DOHH2 (cell line): Measurements from ENCODE around the gene MAP1B.

Experiments
- H3F3A ChIP-seq: fragments of 200-600 bp; sonication (generic), shearing (Covaris generic); 2 replicates; pipeline ENCODE4 v1.6.0; 2016; ENCODE audit warnings: antibody characterized with exemption, mild to moderate bottlenecking; ENCODE audit not compliant: control insufficient read depth, insufficient read depth
- H3K27ac ChIP-seq: fragments of 200-600 bp; sonication (generic); 2 replicates; pipeline ENCODE4 v1.5.1; 2014; ENCODE audit warnings: low read depth, mild to moderate bottlenecking, low read length, moderate library complexity
- H3K27me3 ChIP-seq: fragments of 200-600 bp; sonication (generic); 2 replicates; pipeline ENCODE4 v1.6.1; 2014; ENCODE audit warnings: mild to moderate bottlenecking, low read length, mixed read lengths; ENCODE audit not compliant: control insufficient read depth
- H3K36me3 ChIP-seq: fragments of 200-600 bp; sonication (generic); 2 replicates; pipeline ENCODE4 v1.6.1; 2014; ENCODE audit warnings: mild to moderate bottlenecking, low read length, moderate library complexity, mixed read lengths; ENCODE audit not compliant: control insufficient read depth
- H3K4me1 ChIP-seq: fragments of 200-600 bp; sonication (generic); 2 replicates; pipeline ENCODE4 v1.6.1; 2014; ENCODE audit warnings: mild to moderate bottlenecking, low read length, mixed read lengths; ENCODE audit not compliant: control insufficient read depth
- H3K4me2 ChIP-seq: fragments of 200-600 bp; sonication (generic); 2 replicates; pipeline ENCODE4 v1.6.0; 2014; ENCODE audit warnings: mild to moderate bottlenecking, low read length, moderate library complexity
- H3K4me3 ChIP-seq: fragments of 200-600 bp; sonication (generic); 2 replicates; pipeline ENCODE4 v1.5.1; 2014; ENCODE audit warnings: mild to moderate bottlenecking, low read length, mixed read lengths
- H3K79me2 ChIP-seq: fragments of 200-600 bp; sonication (generic); 2 replicates; pipeline ENCODE4 v1.6.1; 2014; ENCODE audit warnings: mild to moderate bottlenecking, low read length, mixed read lengths; ENCODE audit not compliant: control insufficient read depth
- H3K9me2 ChIP-seq: fragments of 200-600 bp; sonication (generic); replicated peaks from 2 replicates; pipeline ENCODE4 v1.6.1; 2014; ENCODE audit warnings: mild to moderate bottlenecking, low read length, mixed read lengths; ENCODE audit not compliant: control insufficient read depth
- H3K9me3 ChIP-seq: fragments of 200-600 bp; sonication (generic); 2 replicates; pipeline ENCODE4 v1.6.1; 2014; ENCODE audit warnings: antibody characterized with exemption, low read length, mixed read lengths; ENCODE audit not compliant: control insufficient read depth, insufficient read depth
- H4K20me1 ChIP-seq: fragments of 200-600 bp; sonication (generic); 2 replicates; pipeline ENCODE4 v1.6.0; 2014; ENCODE audit warnings: low read depth, mild to moderate bottlenecking, antibody characterized with exemption, low read length, moderate library complexity; ENCODE audit not compliant: control insufficient read depth, insufficient read depth
- CTCF ChIP-seq: fragments of 200-600 bp; sonication (generic); IDR thresholded peaks from one replicate; pipeline ENCODE4 v1.5.1; 2014; ENCODE audit warnings: antibody characterized with exemption, mild to moderate bottlenecking, low read depth, low read length; ENCODE audit not compliant: poor library complexity, severe bottlenecking
- EZH2phosphoT487 ChIP-seq: fragments of 200-600 bp; sonication (generic); IDR thresholded peaks from 2 replicates; pipeline ENCODE4 v1.6.1; 2017; ENCODE audit warnings: borderline replicate concordance, mild to moderate bottlenecking, antibody characterized with exemption, low read length, moderate library complexity, mixed read lengths

The MAP1B gene

GRCh38 chr5:72161951-72162350 is 54.7 kb downstream of the MAP1B start:
- Histone ChIP-seq H3K79me2 (no peaks in the 10 kb centered on the region), H3K27me3 (peaks cover 8% of the 10 kb centered on the region; the same call in 1 of the 2 replicates), H3F3A (no peaks in the 10 kb centered on the region), H3K9me3 (no peaks in the 10 kb centered on the region), H3K4me2 (no peak overlapping the region), H4K20me1 (no peaks in the 10 kb centered on the region), H3K9me2 (no peaks in the 10 kb centered on the region), H3K27ac (no peak overlapping the region), H3K36me3 (no peaks in the 10 kb centered on the region), H3K4me1 (no peaks in the 10 kb centered on the region), H3K4me3 (no peak overlapping the region)
- no peak for TF ChIP-seq CTCF
- no peak for TF ChIP-seq EZH2phosphoT487

GRCh38 chr5:72163349-72163983 is 56.2 kb downstream of the MAP1B start:
- H3K36me3 ChIP-seq = no peaks in the 10 kb centered on the region
- TF ChIP-seq CTCF (no peak), EZH2phosphoT487 (no peak)
- no peaks in the 10 kb centered on the region for H3F3A ChIP-seq
- no peaks in the 10 kb centered on the region for H3K79me2 ChIP-seq
- H3K4me1 ChIP-seq = no peaks in the 10 kb centered on the region
- no peak overlapping the region for H3K27ac ChIP-seq
- H3K9me3 ChIP-seq = no peaks in the 10 kb centered on the region
- H3K27me3 ChIP-seq = peaks cover 11% of the 10 kb centered on the region; the same call in 1 of the 2 replicates
- no peak overlapping the region for H3K4me3 ChIP-seq
- no peaks in the 10 kb centered on the region for H3K9me2 ChIP-seq
- no peaks in the 10 kb centered on the region for H4K20me1 ChIP-seq
- no peak overlapping the region for H3K4me2 ChIP-seq

GRCh38 chr5:72166070-72166979 is 59.0 kb downstream of the MAP1B start:
- Histone ChIP-seq H3K36me3 (no peaks in the 10 kb centered on the region), H3K79me2 (no peaks in the 10 kb centered on the region), H3K4me2 (no peak overlapping the region), H3K9me3 (no peaks in the 10 kb centered on the region), H3K4me3 (no peak overlapping the region), H3K27me3 (peaks cover 13% of the 10 kb centered on the region), H3K9me2 (no peaks in the 10 kb centered on the region), H3K27ac (no peak overlapping the region), H4K20me1 (no peaks in the 10 kb centered on the region), H3K4me1 (no peaks in the 10 kb centered on the region), H3F3A (no peaks in the 10 kb centered on the region)
- TF ChIP-seq CTCF = no peak
- no peak for TF ChIP-seq EZH2phosphoT487
